GM10248 (cell line): ENCODE results near the gene MAPK14.
"Not testable (repeated sequence)": the region's sequence is repeated elsewhere in the genome, so short reads cannot be mapped to it uniquely, and the experiment has no call there.

ENCODE experiments used
- CTCF ChIA-PET: fragments of 300-600 bp; sonication (Branson Sonifier 250); formaldehyde crosslinking; extraction: SDS; loops from one replicate; lab custom pipeline; 2021; ENCODE audit warnings: antibody characterized with exemption; lab: Yijun Ruan, JAX
- POLR2A ChIA-PET: fragments of 350-650 bp; sonication (Branson Sonifier 250); formaldehyde crosslinking; extraction: SDS; loops from one replicate; lab custom pipeline; 2020; ENCODE audit warnings: antibody characterized with exemption; lab: Yijun Ruan, JAX
- DNase-seq: peaks from one replicate; pipeline ENCODE4 v3.0.0; 2012; ENCODE audit errors: extremely low spot score
- CTCF ChIP-seq: IDR thresholded peaks from 2 replicates; pipeline ENCODE4 v1.5.1; 2012; ENCODE audit warnings: mild to moderate bottlenecking, low read depth; ENCODE audit errors: extremely low read depth, missing control alignments, control extremely low read depth

Gene MAPK14

GRCh38 chr6:36025932-36026327, 1.7 kb upstream of the MAPK14 start:
- no peak for TF ChIP-seq CTCF
- DNase-seq = no peak
- CTCF ChIA-PET = interaction anchor here (1.1 to 9.2 kb wide), 7 partner anchors 9 to 502 kb away, joined by 3 to 157 read pairs (median 3); no protein-coding TSS in a partner anchor
- POLR2A ChIA-PET = no interaction called here

- no peak for TF ChIP-seq CTCF
- peak; percentile 29 for DNase-seq
- ChIA-PET CTCF (interaction anchor here (0.7 to 9.2 kb wide), 43 partner anchors 9 to 570 kb away, joined by 3 to 157 read pairs (median 4); no protein-coding TSS in a partner anchor), POLR2A (interaction anchor here (0.6 to 1.5 kb wide), 7 partner anchors 7 to 315 kb away, joined by 3 to 14 read pairs (median 4); no protein-coding TSS in a partner anchor)
Measured at GRCh38 chr6:36028088-36028876, 674 bp downstream of the MAPK14 start.

GRCh38 chr6:36028877-36029324, 1.3 kb downstream of the MAPK14 start:
- CTCF ChIA-PET = interaction anchor here (0.7 to 9.2 kb wide), 15 partner anchors 9 to 332 kb away, joined by 3 to 157 read pairs (median 5); no protein-coding TSS in a partner anchor
- no peak for DNase-seq
- POLR2A ChIA-PET = interaction anchor here (0.6 to 1.5 kb wide), 5 partner anchors 13 to 314 kb away, joined by 3 to 14 read pairs (median 4); no protein-coding TSS in a partner anchor
- no peak for TF ChIP-seq CTCF

DNA sequence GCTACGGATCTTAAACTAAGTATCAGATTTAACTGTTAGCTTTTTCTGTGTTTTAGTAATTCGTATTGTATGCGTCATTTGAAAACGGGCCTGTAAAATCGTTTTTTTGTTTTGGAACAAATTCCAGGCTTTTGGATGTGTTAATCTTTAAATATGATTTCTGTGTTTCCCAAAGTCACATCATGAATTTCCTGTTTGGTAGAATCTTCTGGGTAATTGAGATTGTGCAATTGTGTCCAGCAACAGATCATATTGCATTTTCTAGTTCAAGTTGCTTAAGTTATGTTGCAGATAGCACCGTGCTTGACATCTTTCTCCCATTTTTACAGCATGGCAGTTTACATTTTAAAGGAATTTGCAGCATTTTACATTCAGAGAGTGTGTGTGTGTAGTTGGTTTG, 1.9 kb downstream of the MAPK14 start:
- ChIA-PET CTCF (interaction anchor here (1.2 to 9.2 kb wide), 6 partner anchors 8 to 97 kb away, joined by 3 to 157 read pairs (median 6); no protein-coding TSS in a partner anchor), POLR2A (interaction anchor here (1.5 kb wide), 1 partner anchor 18 kb away, joined by 4 read pairs; no protein-coding TSS in a partner anchor)
- no peak for TF ChIP-seq CTCF
- DNase-seq = no peak

DNA sequence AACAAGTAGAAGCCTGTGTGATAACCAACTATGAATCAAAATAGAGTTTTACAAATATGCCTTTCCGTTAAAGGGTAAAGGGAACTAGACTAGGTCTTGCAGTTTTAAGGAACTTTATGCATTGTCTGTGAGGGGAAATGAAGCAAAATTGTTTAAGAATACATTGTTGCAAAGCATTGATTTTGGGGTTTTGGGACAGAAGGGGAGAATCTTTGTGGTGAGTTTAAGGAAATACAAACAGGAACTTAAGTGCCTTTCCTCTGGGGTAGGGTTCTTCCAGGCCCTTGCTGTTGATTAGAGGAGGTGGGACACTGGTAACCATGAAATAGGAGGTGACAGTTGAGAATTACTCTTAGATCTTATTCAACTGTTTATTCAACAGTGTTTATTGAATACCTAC, 4.7 kb downstream of the MAPK14 start:
- TF ChIP-seq CTCF = no peak
- DNase-seq = no peak
- POLR2A ChIA-PET = no interaction called here
- CTCF ChIA-PET = interaction anchor here (2.3 kb wide), 2 partner anchors 11 to 63 kb away, joined by 8 to 20 read pairs; no protein-coding TSS in a partner anchor

DNA sequence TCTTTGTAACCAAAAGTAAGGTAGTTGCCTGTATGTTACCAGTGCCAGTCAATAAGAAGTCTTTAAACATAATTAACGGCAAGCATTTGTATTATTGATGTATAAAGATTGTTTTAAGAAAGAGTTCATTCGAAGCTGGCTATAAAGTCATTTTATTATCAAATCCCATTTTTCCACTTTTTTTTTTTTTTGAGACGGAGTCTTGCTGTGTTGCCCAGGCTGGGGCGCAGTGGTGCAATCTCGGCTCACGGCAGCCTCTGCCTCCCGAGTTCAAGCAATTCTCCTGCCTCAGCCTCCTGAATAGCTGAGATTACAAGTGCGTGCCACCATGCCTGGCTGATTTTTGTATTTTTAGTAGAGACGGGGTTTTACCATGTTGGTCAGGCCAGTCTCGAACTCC, 5.5 kb downstream of the MAPK14 start:
- CTCF ChIA-PET = interaction anchor here (2.3 kb wide), 2 partner anchors 10 to 62 kb away, joined by 8 to 20 read pairs; no protein-coding TSS in a partner anchor
- DNase-seq, POLR2A ChIA-PET: not testable (repeated sequence)

GRCh38 chr6:36033935-36034334, 6.3 kb downstream of the MAPK14 start:
- CTCF ChIA-PET = interaction anchor here (2.3 kb wide), 2 partner anchors 9 to 61 kb away, joined by 8 to 20 read pairs; no protein-coding TSS in a partner anchor

More at GRCh38 chr6:36033935-36034334, 6.3 kb downstream of the MAPK14 start:
- POLR2A ChIA-PET = no interaction called here
- no peak for DNase-seq
- TF ChIP-seq CTCF = no peak
